D721Med (cell line): ENCODE measurements around the gene ACTMAP.

Source experiments
- DNase-seq: peaks from one replicate; pipeline ENCODE4 v3.0.0; 2011; ENCODE audit warnings: low spot score; ENCODE audit not compliant: insufficient read length
- FAIRE-seq: peaks from 2 replicates; lab custom pipeline; 2011; peaks lifted over from hg19 to GRCh38; lab: Jason Lieb, UNC
- TF ChIP-seq, protein P1 (sequence below): IDR thresholded peaks from 2 replicates; pipeline ENCODE4 v1.5.1; 2012; ENCODE audit warnings: mild to moderate bottlenecking, control low read depth; ENCODE audit not compliant: insufficient read depth; ENCODE audit errors: missing control alignments

ACTMAP gene

GRCh38 chr19:40707615-40708014 lies 42.7 kb downstream of the ACTMAP start:
- TF ChIP-seq, protein P1, sequence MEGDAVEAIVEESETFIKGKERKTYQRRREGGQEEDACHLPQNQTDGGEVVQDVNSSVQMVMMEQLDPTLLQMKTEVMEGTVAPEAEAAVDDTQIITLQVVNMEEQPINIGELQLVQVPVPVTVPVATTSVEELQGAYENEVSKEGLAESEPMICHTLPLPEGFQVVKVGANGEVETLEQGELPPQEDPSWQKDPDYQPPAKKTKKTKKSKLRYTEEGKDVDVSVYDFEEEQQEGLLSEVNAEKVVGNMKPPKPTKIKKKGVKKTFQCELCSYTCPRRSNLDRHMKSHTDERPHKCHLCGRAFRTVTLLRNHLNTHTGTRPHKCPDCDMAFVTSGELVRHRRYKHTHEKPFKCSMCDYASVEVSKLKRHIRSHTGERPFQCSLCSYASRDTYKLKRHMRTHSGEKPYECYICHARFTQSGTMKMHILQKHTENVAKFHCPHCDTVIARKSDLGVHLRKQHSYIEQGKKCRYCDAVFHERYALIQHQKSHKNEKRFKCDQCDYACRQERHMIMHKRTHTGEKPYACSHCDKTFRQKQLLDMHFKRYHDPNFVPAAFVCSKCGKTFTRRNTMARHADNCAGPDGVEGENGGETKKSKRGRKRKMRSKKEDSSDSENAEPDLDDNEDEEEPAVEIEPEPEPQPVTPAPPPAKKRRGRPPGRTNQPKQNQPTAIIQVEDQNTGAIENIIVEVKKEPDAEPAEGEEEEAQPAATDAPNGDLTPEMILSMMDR: no peak
- FAIRE-seq (no peak), DNase-seq (no peak)

GRCh38 chr19:40705950-40706619 lies 44.2 kb downstream of the ACTMAP start:
- DNase-seq (no peak), FAIRE-seq (no peak)
- TF ChIP-seq, protein P1: no peak

- FAIRE-seq: no peak
Measured at GRCh38 chr19:40705362-40705651, 45.0 kb downstream of the ACTMAP start.

DNA sequence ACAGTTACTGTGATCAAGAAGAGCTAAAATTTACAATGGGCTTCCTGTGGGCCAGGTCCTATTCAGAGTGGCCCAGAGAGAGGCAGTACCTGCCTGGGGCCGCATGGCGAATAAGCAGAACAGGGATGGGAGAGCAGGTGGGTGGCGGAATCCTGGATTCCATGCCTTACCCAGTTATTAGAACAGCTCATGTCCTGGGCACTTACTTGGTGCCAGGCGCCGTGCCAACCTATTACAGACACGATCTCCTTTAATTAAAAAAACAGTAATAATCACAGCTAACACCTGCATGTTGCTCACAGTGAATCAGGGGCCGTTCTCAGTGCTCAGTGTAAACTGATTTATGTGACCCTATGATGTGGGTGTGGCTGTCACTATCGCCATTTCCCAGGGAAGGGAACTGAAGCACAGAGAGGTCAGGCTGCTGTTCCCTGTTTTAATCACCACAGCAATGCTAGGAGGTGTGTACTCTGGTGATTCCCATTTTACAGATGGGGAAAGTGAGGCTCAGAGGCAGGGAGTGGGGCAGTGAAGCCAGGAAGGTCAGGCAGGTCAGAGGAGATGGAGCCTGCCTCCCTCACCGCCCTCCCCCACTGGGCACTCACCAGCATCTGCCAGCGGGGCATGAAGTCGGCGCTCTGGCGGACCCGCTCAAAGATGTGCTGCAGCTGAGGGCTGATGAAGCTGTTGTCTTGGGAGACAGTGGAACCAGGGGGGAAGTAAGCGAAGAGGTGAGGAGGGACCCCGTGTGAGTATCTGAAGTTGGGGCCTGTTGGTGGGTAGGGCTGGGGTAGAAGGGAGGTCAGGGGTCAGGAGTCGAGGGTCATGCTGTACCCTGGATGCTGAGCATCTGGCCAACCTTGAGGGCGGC lies 45.6 kb downstream of the ACTMAP start:
- TF ChIP-seq, protein P1: no peak
- DNase-seq (no peak), FAIRE-seq (no peak)

More at GRCh38 chr19:40705362-40705651, 45.0 kb downstream of the ACTMAP start:
- TF ChIP-seq, protein P1: no peak
- no peak for DNase-seq

GRCh38 chr19:40703029-40703755 lies 47.1 kb downstream of the ACTMAP start:
- no peak for DNase-seq
- TF ChIP-seq, protein P1: no peak
- FAIRE-seq: no peak

GRCh38 chr19:40702337-40703012 lies 47.8 kb downstream of the ACTMAP start:
- DNase-seq (no peak), FAIRE-seq (no peak)
- TF ChIP-seq, protein P1: peak; percentile 73
